Fibroblast of pulmonary artery (primary cell): Measurements from ENCODE around the gene EIF2B1.

Source experiments
- DNase-seq: peaks from one replicate; pipeline ENCODE4 v3.0.0-alpha.2; 2010; ENCODE audit warnings: low read depth
- H3K4me3 ChIP-seq: replicated peaks from 2 replicates; pipeline ENCODE4 v1.5.1; 2011; ENCODE audit warnings: low read depth, mild to moderate bottlenecking, control low read depth, low read length, moderate library complexity
- CTCF ChIP-seq: IDR thresholded peaks from 2 replicates; pipeline ENCODE4 v1.5.1; 2011; ENCODE audit warnings: mild to moderate bottlenecking, control low read depth, low read length, inconsistent platforms; ENCODE audit errors: missing control alignments

EIF2B1 gene

GRCh38 chr12:123633379-123634141 is at the start of gene EIF2B1, which contains the start of gene GTF2H3:
TSS of gene EIF2B1 (minus strand) at chr12:123633686. CDS start at chr12:123633557, 129 bp downstream.
TSS of gene GTF2H3 (plus strand) at chr12:123633829. CDS start at chr12:123633860, 31 bp downstream.
- TF ChIP-seq CTCF = no peak
- DNase-seq = peak; percentile 96
- H3K4me3 ChIP-seq = peak within 1 kb of the TSS; percentile 86

- TF ChIP-seq CTCF = no peak
- DNase-seq = no peak
- H3K4me3 ChIP-seq = no peak overlapping the region
These were observed 48.1 kb upstream of the EIF2B1 start for GRCh38 chr12:123681605-123682004.

- no peak for DNase-seq
- H3K4me3 ChIP-seq = no peak overlapping the region
- no peak for TF ChIP-seq CTCF
These were observed 45.5 kb upstream of the EIF2B1 start for GRCh38 chr12:123678981-123679380.

- no peak for DNase-seq
- no peak for TF ChIP-seq CTCF
- no peak overlapping the region for H3K4me3 ChIP-seq
These were observed 43.3 kb upstream of the EIF2B1 start for GRCh38 chr12:123676616-123677320.

GRCh38 chr12:123675436-123675835 is 42.0 kb upstream of the EIF2B1 start:
- TF ChIP-seq CTCF = no peak
- no peak for DNase-seq
- no peak overlapping the region for H3K4me3 ChIP-seq

GRCh38 chr12:123671876-123672275 is 38.4 kb upstream of the EIF2B1 start:
- no peak for DNase-seq
- no peak for TF ChIP-seq CTCF
- peak overlapping the region; percentile 66 for H3K4me3 ChIP-seq
